K562 (cell line): Measurements from ENCODE around the gene HSPA1B. TPM values are rescaled to one million over a fixed set of nuclear protein-coding genes. Genes with fewer than 3 reads are reported as not detected.

Experiments used
- ATAC-seq: fragments of 200-7000 bp; cut with Tn5 transposase; 3 replicates; pipeline ENCODE4 v1.9.1; 2020; ENCODE audit warnings: moderate library complexity
- BruUV-seq: library from RNA; stranded (reverse); fragments of 400-500 nt; replicated peaks from 2 replicates; lab custom pipeline; 2021; lab: Mats Ljungman, UMichigan
- CTCF ChIA-PET: fragments of 300-600 bp; formaldehyde crosslinking; extraction: SDS; loops from one replicate; lab custom pipeline; 2021; ENCODE audit warnings: low intra/inter-chr PET ratio; lab: Yijun Ruan, JAX
- POLR2A ChIA-PET: fragments of 300-600, 350-650 bp; sonication (Branson Sonifier 250); formaldehyde crosslinking; extraction: SDS; loops from one replicate; lab custom pipeline; 2021; ENCODE audit warnings: antibody characterized with exemption, inconsistent platforms; lab: Yijun Ruan, JAX
- DNase-seq, 4 experiments: peaks; one replicate each; pipeline versions ENCODE4 v3.0.0 to v3.0.0-alpha.2; 2011 to 2018; ENCODE audit warnings: low spot score in 3 of 4, mixed read lengths in 3 of 4; ENCODE audit errors: extremely low read depth in 1 of 4
- FAIRE-seq: peaks from 2 replicates; lab custom pipeline; 2011; peaks lifted over from hg19 to GRCh38; lab: Jason Lieb, UNC
- H2AFZ ChIP-seq: 2 replicates; pipeline ENCODE4 v1.6.0; 2011; ENCODE audit warnings: low read depth, low read length, control low read depth, inconsistent platforms
- H3K27ac ChIP-seq: fragments of 200-600 bp; 3 replicates; pipeline ENCODE4 v1.8.0; 2011; ENCODE audit warnings: low read depth, mild to moderate bottlenecking, control low read depth, inconsistent platforms, low read length, moderate library complexity, mixed read lengths; ENCODE audit errors: extremely low read depth
- H3K27me3 ChIP-seq, 2 experiments: fragments of 300-600 bp in 1 of 2; 2 replicates in 1 of 2; 3 replicates in 1 of 2; pipeline versions ENCODE4 v1.6.0 to v1.8.0; 2011; ENCODE audit warnings: inconsistent platforms in 2 of 2, low read length in 2 of 2, mild to moderate bottlenecking in 1 of 2, mixed read lengths in 1 of 2, moderate library complexity in 1 of 2; ENCODE audit not compliant: control insufficient read depth in 2 of 2, insufficient read depth in 2 of 2
- H3K36me3 ChIP-seq: fragments of 300-600 bp; 3 replicates; pipeline ENCODE4 v1.8.0; 2011; ENCODE audit warnings: mild to moderate bottlenecking, low read length, inconsistent platforms; ENCODE audit not compliant: control insufficient read depth, insufficient read depth
- H3K4me1 ChIP-seq, 2 experiments: fragments of 200-600 bp in 1 of 2; replicated peaks in 1 of 2; 2 replicates in 1 of 2; 3 replicates in 1 of 2; pipeline versions ENCODE4 v1.5.1 to v1.8.0; 2011; ENCODE audit warnings: inconsistent platforms in 2 of 2, low read length in 2 of 2, mild to moderate bottlenecking in 1 of 2, mixed read lengths in 1 of 2, moderate library complexity in 1 of 2; ENCODE audit not compliant: control insufficient read depth in 2 of 2, insufficient read depth in 2 of 2
- H3K4me2 ChIP-seq: 2 replicates; pipeline ENCODE4 v1.6.1; 2011; ENCODE audit warnings: low read length, control low read depth, inconsistent platforms, mixed read lengths; ENCODE audit not compliant: insufficient read depth
- H3K4me3 ChIP-seq: fragments of 200-600 bp; sonication (generic), shearing (Covaris generic); 2 replicates; pipeline ENCODE4 v1.5.1; 2016; ENCODE audit warnings: control low read depth, inconsistent platforms
- H3K79me2 ChIP-seq: fragments of 200-600 bp; 3 replicates; pipeline ENCODE4 v1.8.0; 2011; ENCODE audit warnings: low read length, inconsistent platforms; ENCODE audit not compliant: control insufficient read depth, insufficient read depth
- H3K9ac ChIP-seq, 2 experiments: 2 replicates each; pipeline versions ENCODE4 v1.6.0 to v1.6.1; 2011; ENCODE audit warnings: low read depth in 2 of 2, low read length in 2 of 2, control low read depth in 1 of 2, inconsistent platforms in 1 of 2, mild to moderate bottlenecking in 1 of 2, mixed read lengths in 1 of 2; ENCODE audit not compliant: insufficient read depth in 1 of 2
- H3K9me1 ChIP-seq: one replicate; pipeline ENCODE4 v1.6.0; 2011; ENCODE audit warnings: inconsistent platforms, mild to moderate bottlenecking, low read length, moderate library complexity; ENCODE audit not compliant: control insufficient read depth, insufficient read depth
- H3K9me3 ChIP-seq: replicated peaks from 2 replicates; pipeline ENCODE4 v1.5.1; 2011; ENCODE audit warnings: low read depth, low read length, inconsistent platforms; ENCODE audit not compliant: control insufficient read depth, insufficient read depth
- H4K20me1 ChIP-seq: replicated peaks from 2 replicates; pipeline ENCODE4 v1.6.1; 2011; ENCODE audit warnings: low read length, inconsistent platforms, mixed read lengths; ENCODE audit not compliant: control insufficient read depth, insufficient read depth
- CCNT2 ChIP-seq: IDR thresholded peaks from 2 replicates; pipeline ENCODE4 v1.6.1; 2011; ENCODE audit warnings: borderline replicate concordance, low read depth, mild to moderate bottlenecking, moderate library complexity, mixed read lengths, low read length; ENCODE audit not compliant: insufficient read length; ENCODE audit errors: extremely low read depth
- DACH1 ChIP-seq: fragments of 450-650 bp; IDR thresholded peaks from 2 replicates; pipeline ENCODE4 v1.6.1; 2018; ENCODE audit not compliant: partially characterized antibody
- EWSR1 ChIP-seq: fragments of 450-650 bp; IDR thresholded peaks from 2 replicates; pipeline ENCODE4 v1.6.1; 2018; ENCODE audit warnings: borderline replicate concordance, mild to moderate bottlenecking, low read depth, moderate library complexity; ENCODE audit not compliant: partially characterized antibody
- HDAC1 ChIP-seq, 2 experiments: fragments of 450-650 bp; IDR thresholded peaks; 2 replicates each; pipeline ENCODE4 v1.6.1; 2016 to 2017; ENCODE audit warnings: inconsistent platforms in 1 of 2, mild to moderate bottlenecking in 1 of 2, moderate library complexity in 1 of 2
- HDAC8 ChIP-seq: fragments of 450-650 bp; IDR thresholded peaks from 2 replicates; pipeline ENCODE4 v1.6.1; 2016; ENCODE audit warnings: mild to moderate bottlenecking, missing genetic modification characterization, moderate library complexity, missing compliant biosample characterization
- MCM3 ChIP-seq: fragments of 450-650 bp; IDR thresholded peaks from 2 replicates; pipeline ENCODE4 v1.6.1; 2016
- MED1 ChIP-seq: sonication (generic); formaldehyde crosslinking; IDR thresholded peaks from 2 replicates; pipeline ENCODE4 v1.8.1; 2023; ENCODE audit warnings: missing genetic modification reagents, borderline replicate concordance
- NCOA1 ChIP-seq: fragments of 450-650 bp; IDR thresholded peaks from 2 replicates; pipeline ENCODE4 v1.6.1; 2016; ENCODE audit warnings: low read depth
- NCOA2 ChIP-seq, 2 experiments: fragments of 450-650 bp; IDR thresholded peaks; 2 replicates each; pipeline ENCODE4 v1.6.1; 2018; ENCODE audit warnings: mild to moderate bottlenecking in 2 of 2, moderate library complexity in 1 of 2; ENCODE audit not compliant: partially characterized antibody in 2 of 2
- NFIC ChIP-seq: fragments of 450-650 bp; IDR thresholded peaks from 2 replicates; pipeline ENCODE4 v1.6.1; 2017; ENCODE audit warnings: mild to moderate bottlenecking, inconsistent platforms
- RUNX1 ChIP-seq: sonication (generic); IDR thresholded peaks from 2 replicates; pipeline ENCODE4 v1.6.1; 2016; ENCODE audit warnings: antibody characterized with exemption, low read depth
- SIN3B ChIP-seq: fragments of 450-650 bp; IDR thresholded peaks from 2 replicates; pipeline ENCODE4 v1.6.1; 2017; ENCODE audit warnings: low read depth, mild to moderate bottlenecking, moderate library complexity
- SMAD4 ChIP-seq: fragments of 250-450 bp; sonication (Bioruptor Pico); conservative IDR thresholded peaks from 2 replicates; pipeline ENCODE4 v1.8.0; 2021; ENCODE audit warnings: inconsistent platforms, mild to moderate bottlenecking, moderate library complexity
- SMARCA4 ChIP-seq: fragments of 450-650 bp; IDR thresholded peaks from 2 replicates; pipeline ENCODE4 v1.6.1; 2016
- TAL1 ChIP-seq: fragments of 450-650 bp; IDR thresholded peaks from 2 replicates; pipeline ENCODE4 v1.6.1; 2016; ENCODE audit warnings: mild to moderate bottlenecking
- ZC3H4 ChIP-seq: sonication (generic); formaldehyde crosslinking; IDR thresholded peaks from 2 replicates; pipeline ENCODE4 v1.9.0; 2021; ENCODE audit warnings: missing genetic modification reagents, borderline replicate concordance
- ZKSCAN3 ChIP-seq: fragments of 250-450 bp; sonication (Bioruptor Pico); IDR thresholded peaks from 2 replicates; pipeline ENCODE4 v1.4.0; 2020
- ZNF134 ChIP-seq: fragments of 250-450 bp; sonication (Bioruptor Pico); conservative IDR thresholded peaks from 2 replicates; pipeline ENCODE4 v1.4.0; 2020
- ZNF174 ChIP-seq: fragments of 250-450 bp; sonication (Bioruptor Pico); IDR thresholded peaks from 2 replicates; pipeline ENCODE4 v1.4.0; 2020; ENCODE audit warnings: mild to moderate bottlenecking
- WGBS: fragments of 100-300 bp; shearing (Covaris generic); methylation state at CpG from one replicate; pipeline ENCODE4 v1.1.6; 2016; ENCODE audit warnings: low coverage, mixed read lengths; ENCODE audit not compliant: insufficient coverage; ENCODE audit errors: missing lambda C conversion rate; 5-methylcytosine and 5-hydroxymethylcytosine counted together
- in situ Hi-C: fragments of 300-500 bp; cut with MboI; formaldehyde crosslinking; loops from 4 replicates; pipeline ENCODE4 v1.15.0; 2018; ENCODE audit warnings: inconsistent platforms, mixed read lengths
- intact Hi-C: fragments of 100-400 bp; cut with micrococcal nuclease; formaldehyde crosslinking; loops from 2 replicates; pipeline ENCODE4 v1.14.2; 2022
- polyA plus RNA-seq, 8 experiments: library from polyadenylated mRNA; depleted of rRNA in 4 of 8; stranded (reverse) in 5 of 8; unstranded in 3 of 8; fragments of >200 nt; fragmentation: Nextera tagmentation in 2 of 8; fragmentation: Illumina TruSeq in 1 of 8; extraction: Ambion mirVana in 2 of 8; extraction: Trizol in 1 of 8; gene quantifications; 2 replicates each; pipeline versions ENCODE4 v1.2.1 to v1.2.3, GENCODE V29; 2011 to 2014; ENCODE audit warnings: inconsistent platforms in 1 of 8, missing spikeins in 1 of 8
- total RNA-seq, 7 experiments: library from RNA; depleted of rRNA in 6 of 7; stranded (reverse); fragments of >200 nt in 6 of 7; fragmentation: Illumina TruSeq in 2 of 7; extraction: Trizol in 2 of 7; gene quantifications; 2 replicates each; pipeline versions ENCODE4 v1.2.1 to v1.2.3, GENCODE V29; 2011 to 2021; ENCODE audit warnings: low replicate concordance in 1 of 7
- TF ChIP-seq, protein P1 (sequence below): sonication (generic); formaldehyde crosslinking; IDR thresholded peaks from 2 replicates; pipeline ENCODE4 v1.5.0; 2020; ENCODE audit warnings: missing genetic modification reagents
- TF ChIP-seq, protein P2 (sequence below): fragments of 450-650 bp; IDR thresholded peaks from 2 replicates; pipeline ENCODE4 v1.6.1; 2017; ENCODE audit warnings: antibody characterized with exemption, mild to moderate bottlenecking

The HSPA1B gene
- total and polyA plus RNA-seq, 9 of the 15 experiments (the other 6 are each of a cell fraction or from before 2014, with no cell fraction given) = 0.27 to 227 (median 51.2) TPM

DNA sequence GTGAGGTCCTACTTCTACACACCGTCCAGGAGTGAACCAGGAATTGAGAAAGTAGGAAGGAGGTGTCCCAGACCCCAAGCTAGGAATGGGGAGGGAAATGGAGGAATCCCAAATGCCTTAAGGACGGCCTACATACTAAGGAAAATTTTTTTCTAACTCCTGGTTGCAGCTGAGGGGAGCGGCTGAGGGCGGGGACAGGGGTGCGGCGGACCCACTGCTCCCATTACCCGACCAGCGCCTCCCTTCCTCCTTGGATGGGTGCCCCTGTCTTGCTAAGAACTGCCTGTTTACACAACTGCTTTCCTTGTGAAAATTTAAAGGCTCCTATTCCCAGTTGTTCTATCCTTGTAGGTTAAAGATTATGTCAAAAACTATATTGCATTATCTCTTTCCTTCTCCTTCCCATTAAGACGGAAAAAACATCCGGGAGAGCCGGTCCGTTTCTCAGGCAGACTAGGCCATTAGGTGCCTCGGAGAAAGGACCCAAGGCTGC lies 699 bp upstream of the HSPA1B start:
- POLR2A ChIA-PET = interaction anchor here (0.6 to 6.4 kb wide), 54 partner anchors 9 to 1445 kb away, joined by 3 to 93 read pairs (median 5); partner anchors contain the start of genes ABHD16A, BAG6, C6orf47 and CLIC1
- BruUV-seq = TSS peak; percentile 97
- H3K36me3 ChIP-seq = peaks cover 18% of the 10 kb centered on the region; the same call in 2 of the 3 replicates
- peak overlapping the region; percentile 78 for H3K27ac ChIP-seq
- intact Hi-C loops = loop anchor here (1.0 to 10.0 kb wide), 5 partner anchors 32 to 348 kb away; partner anchors contain the start of genes AGPAT1, ATP6V1G2, DDAH2 and NFKBIL1
- CTCF ChIA-PET = no interaction called here
- WGBS = under 1% methylated on average over 13 of the region's 13 CpGs
- H3K27me3 ChIP-seq = no peaks in the 10 kb centered on the region
- no peaks in the 10 kb centered on the region for H3K9me3 ChIP-seq
- H3K9ac ChIP-seq = peak overlapping the region; percentile 62 to 70
- FAIRE-seq = no peak
- H2AFZ ChIP-seq = peak overlapping the region; percentile 87
- peak overlapping the region; percentile 90 for H3K4me2 ChIP-seq
- DNase-seq = peak; percentile 77 to 91 (median 84)
- peaks cover 52% of the 10 kb centered on the region for H3K79me2 ChIP-seq
- no peaks in the 10 kb centered on the region for H3K9me1 ChIP-seq
- peaks cover 38 to 43% of the 10 kb centered on the region in 2 experiments for H3K4me1 ChIP-seq
- peaks cover 5% of the 10 kb centered on the region; the same call in 1 of the 2 replicates for H4K20me1 ChIP-seq
- ATAC-seq = peak; percentile 33
- peak overlapping the region; percentile 56 for H3K4me3 ChIP-seq
- in situ Hi-C loops = no loop called here
- TF ChIP-seq, protein P1, sequence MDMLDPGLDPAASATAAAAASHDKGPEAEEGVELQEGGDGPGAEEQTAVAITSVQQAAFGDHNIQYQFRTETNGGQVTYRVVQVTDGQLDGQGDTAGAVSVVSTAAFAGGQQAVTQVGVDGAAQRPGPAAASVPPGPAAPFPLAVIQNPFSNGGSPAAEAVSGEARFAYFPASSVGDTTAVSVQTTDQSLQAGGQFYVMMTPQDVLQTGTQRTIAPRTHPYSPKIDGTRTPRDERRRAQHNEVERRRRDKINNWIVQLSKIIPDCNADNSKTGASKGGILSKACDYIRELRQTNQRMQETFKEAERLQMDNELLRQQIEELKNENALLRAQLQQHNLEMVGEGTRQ (CRISPR knock-in tag) = no peak
- TF ChIP-seq, protein P2, sequence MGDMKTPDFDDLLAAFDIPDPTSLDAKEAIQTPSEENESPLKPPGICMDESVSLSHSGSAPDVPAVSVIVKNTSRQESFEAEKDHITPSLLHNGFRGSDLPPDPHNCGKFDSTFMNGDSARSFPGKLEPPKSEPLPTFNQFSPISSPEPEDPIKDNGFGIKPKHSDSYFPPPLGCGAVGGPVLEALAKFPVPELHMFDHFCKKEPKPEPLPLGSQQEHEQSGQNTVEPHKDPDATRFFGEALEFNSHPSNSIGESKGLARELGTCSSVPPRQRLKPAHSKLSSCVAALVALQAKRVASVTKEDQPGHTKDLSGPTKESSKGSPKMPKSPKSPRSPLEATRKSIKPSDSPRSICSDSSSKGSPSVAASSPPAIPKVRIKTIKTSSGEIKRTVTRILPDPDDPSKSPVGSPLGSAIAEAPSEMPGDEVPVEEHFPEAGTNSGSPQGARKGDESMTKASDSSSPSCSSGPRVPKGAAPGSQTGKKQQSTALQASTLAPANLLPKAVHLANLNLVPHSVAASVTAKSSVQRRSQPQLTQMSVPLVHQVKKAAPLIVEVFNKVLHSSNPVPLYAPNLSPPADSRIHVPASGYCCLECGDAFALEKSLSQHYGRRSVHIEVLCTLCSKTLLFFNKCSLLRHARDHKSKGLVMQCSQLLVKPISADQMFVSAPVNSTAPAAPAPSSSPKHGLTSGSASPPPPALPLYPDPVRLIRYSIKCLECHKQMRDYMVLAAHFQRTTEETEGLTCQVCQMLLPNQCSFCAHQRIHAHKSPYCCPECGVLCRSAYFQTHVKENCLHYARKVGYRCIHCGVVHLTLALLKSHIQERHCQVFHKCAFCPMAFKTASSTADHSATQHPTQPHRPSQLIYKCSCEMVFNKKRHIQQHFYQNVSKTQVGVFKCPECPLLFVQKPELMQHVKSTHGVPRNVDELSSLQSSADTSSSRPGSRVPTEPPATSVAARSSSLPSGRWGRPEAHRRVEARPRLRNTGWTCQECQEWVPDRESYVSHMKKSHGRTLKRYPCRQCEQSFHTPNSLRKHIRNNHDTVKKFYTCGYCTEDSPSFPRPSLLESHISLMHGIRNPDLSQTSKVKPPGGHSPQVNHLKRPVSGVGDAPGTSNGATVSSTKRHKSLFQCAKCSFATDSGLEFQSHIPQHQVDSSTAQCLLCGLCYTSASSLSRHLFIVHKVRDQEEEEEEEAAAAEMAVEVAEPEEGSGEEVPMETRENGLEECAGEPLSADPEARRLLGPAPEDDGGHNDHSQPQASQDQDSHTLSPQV = no peak
- TF ChIP-seq NCOA2 (IDR thresholded peaks at IDR 0.05; ENCODE audit: partially characterized antibody in 2 of 2) = no peak
- no peak; the same call in 1 of the 2 replicates for TF ChIP-seq HDAC8
- no peak for TF ChIP-seq MCM3
- TF ChIP-seq HDAC1 (IDR thresholded peaks at IDR 0.05) = peak in 1 of 2 experiments; percentile 69; a peak in 1 of 4 replicates
- TF ChIP-seq RUNX1 = no peak
- peak; percentile 85; the same call in 1 of the 2 replicates for TF ChIP-seq ZNF174 (CRISPR knock-in tag)
- no peak for TF ChIP-seq SIN3B
- TF ChIP-seq NFIC = no peak
- TF ChIP-seq MED1 (CRISPR knock-in tag) = no peak
- no peak for TF ChIP-seq NCOA1
- TF ChIP-seq TAL1 = no peak
- no peak for TF ChIP-seq ZKSCAN3
- TF ChIP-seq EWSR1 = no peak
- TF ChIP-seq SMARCA4 = no peak
- peak; percentile 66 for TF ChIP-seq SMAD4
- TF ChIP-seq DACH1 = no peak
- no peak for TF ChIP-seq ZNF134 (CRISPR knock-in tag)
- no peak for TF ChIP-seq CCNT2
- TF ChIP-seq ZC3H4 (CRISPR knock-in tag) = no peak
